SH-SY5Y (cell line): ENCODE measurements around the gene PCDH9.

Experiments used
- GATA2 ChIP-seq: IDR thresholded peaks from 2 replicates; pipeline ENCODE4 v1.6.1; 2011; ENCODE audit warnings: mild to moderate bottlenecking, low read depth, low read length
- GATA3 ChIP-seq: IDR thresholded peaks from 2 replicates; pipeline ENCODE4 v1.6.1; 2011; ENCODE audit warnings: low read depth, mild to moderate bottlenecking, low read length, moderate library complexity

PCDH9 gene

GRCh38 chr13:66301006-66301405 is 929.1 kb downstream of the PCDH9 start:
- no peak for TF ChIP-seq GATA2
- no peak for TF ChIP-seq GATA3

GRCh38 chr13:66296875-66297274 is 933.3 kb downstream of the PCDH9 start:
- no peak for TF ChIP-seq GATA3
- no peak for TF ChIP-seq GATA2

- no peak for TF ChIP-seq GATA2
- no peak for TF ChIP-seq GATA3
These were observed 933.8 kb downstream of the PCDH9 start for GRCh38 chr13:66296328-66296727.

GRCh38 chr13:66275416-66275815 is 954.7 kb downstream of the PCDH9 start:
- TF ChIP-seq GATA2 (no peak), GATA3 (no peak)

DNA sequence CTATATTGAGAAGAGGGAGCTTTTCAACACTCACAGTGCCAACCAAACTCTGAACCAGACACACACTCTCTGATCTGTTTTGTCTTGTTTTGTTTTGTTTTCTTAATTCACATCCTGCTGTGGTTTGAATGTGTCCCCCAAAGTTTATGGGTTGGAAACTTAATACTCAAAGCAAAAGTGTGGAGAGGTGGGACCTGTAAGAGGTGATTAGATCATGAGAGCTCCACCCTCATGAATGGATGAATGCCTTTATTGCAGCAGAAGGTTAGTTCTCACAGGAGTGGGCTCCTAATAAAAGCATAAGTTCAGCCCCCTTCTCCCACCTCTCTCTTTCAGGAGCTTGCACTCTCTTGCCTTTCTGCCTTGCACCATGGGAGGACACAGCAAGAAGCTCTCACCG is 957.1 kb downstream of the PCDH9 start:
- TF ChIP-seq GATA2: no peak
- TF ChIP-seq GATA3: no peak

- TF ChIP-seq GATA2 (no peak), GATA3 (no peak)
These were observed 963.4 kb downstream of the PCDH9 start for GRCh38 chr13:66266761-66267160.

DNA sequence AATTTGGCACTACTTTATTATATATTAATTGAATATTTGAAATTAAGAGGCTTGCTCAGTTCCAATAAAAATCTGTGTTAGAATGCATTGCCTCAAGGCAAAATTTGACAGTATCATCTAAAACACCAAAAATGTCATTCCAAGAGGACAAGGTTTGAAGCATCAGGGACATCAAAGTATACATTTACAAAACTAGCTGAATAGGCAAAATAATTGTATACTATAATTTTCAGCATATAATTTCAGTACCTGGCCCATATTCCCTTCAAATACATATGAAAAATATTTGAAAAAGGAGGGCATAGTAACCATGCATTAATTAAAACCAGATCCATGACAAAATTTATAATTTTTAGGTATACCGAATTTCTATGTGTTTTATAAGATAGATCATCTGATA is 963.8 kb downstream of the PCDH9 start:
- TF ChIP-seq GATA2 (no peak), GATA3 (no peak)

DNA sequence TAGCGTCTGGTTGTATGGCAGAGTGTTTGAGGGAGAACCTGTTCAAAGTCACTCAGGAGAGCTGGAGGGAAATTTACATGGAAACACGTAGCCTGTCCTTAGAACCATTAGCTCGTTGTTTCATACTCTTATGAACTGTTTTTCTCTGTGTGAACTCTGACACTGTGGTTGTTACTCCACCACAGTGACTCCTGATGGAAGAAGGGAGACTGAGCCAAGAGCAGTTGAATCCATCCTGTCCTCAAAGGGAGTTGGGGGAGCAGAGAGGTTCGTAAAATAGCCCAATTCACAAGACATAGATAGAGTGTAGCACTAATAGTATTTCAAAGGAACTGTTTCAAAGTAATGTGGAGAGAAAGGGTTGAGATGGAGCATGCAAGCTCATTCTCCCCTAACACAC is 964.8 kb downstream of the PCDH9 start:
- TF ChIP-seq GATA3 (no peak), GATA2 (no peak)

DNA sequence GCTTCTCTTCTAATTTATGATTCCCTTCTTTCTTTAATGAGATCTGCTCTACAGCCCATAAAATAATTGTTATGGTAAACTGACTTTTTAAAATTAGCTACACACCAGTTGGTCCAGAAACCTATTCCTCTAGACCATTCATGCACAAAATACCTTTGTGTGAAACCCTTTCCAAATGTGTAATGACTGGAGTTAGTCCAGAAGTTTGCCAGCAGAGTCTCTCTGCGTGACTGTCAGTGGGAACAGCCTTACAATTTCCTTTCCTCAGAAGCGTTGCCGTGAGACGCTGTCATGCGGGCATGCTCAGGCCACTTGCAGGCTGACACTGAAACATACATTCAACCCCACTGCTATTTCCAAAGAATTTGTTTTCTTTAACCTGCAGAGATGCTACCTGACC is 965.2 kb downstream of the PCDH9 start:
- TF ChIP-seq GATA2: no peak

GRCh38 chr13:66262330-66262729 is 967.8 kb downstream of the PCDH9 start:
- TF ChIP-seq GATA2: no peak
- no peak for TF ChIP-seq GATA3
